Progenitor cell of endocrine pancreas (in vitro differentiated cells): ENCODE results near the gene KIF2A. TPM values are rescaled to one million over a fixed set of nuclear protein-coding genes. Genes with fewer than 3 reads are reported as not detected.

ENCODE experiments used
- DNase-seq: peaks from one replicate; pipeline ENCODE4 v3.0.0; 2021; ENCODE audit warnings: low spot score; ENCODE audit not compliant: unreplicated experiment
- H3K27ac Mint-ChIP-seq: 2 replicates; pipeline ENCODE4 v1.8.0; 2021; ENCODE audit warnings: mild to moderate bottlenecking, moderate library complexity, mixed read lengths
- H3K27me3 Mint-ChIP-seq: 2 replicates; pipeline ENCODE4 v1.8.0; 2021; ENCODE audit warnings: mixed read lengths
- H3K36me3 Mint-ChIP-seq: 2 replicates; pipeline ENCODE4 v1.8.0; 2022; ENCODE audit warnings: mixed read lengths; ENCODE audit not compliant: insufficient read depth
- H3K4me1 Mint-ChIP-seq: 2 replicates; pipeline ENCODE4 v1.8.0; 2021; ENCODE audit warnings: low read depth, mixed read lengths
- H3K4me3 Mint-ChIP-seq: 2 replicates; pipeline ENCODE4 v1.8.0; 2021; ENCODE audit warnings: low read depth, mild to moderate bottlenecking, moderate library complexity, mixed read lengths
- H3K9me3 Mint-ChIP-seq: 2 replicates; pipeline ENCODE4 v1.8.0; 2021; ENCODE audit warnings: low read depth, mixed read lengths
- total RNA-seq: library from RNA; stranded (reverse); gene quantifications from 2 replicates; pipeline ENCODE4 v1.2.1, GENCODE V29; 2021
- TF ChIP-seq, protein P1 (sequence below): fragments of 200-600 bp; sonication (generic); IDR thresholded peaks from one replicate; pipeline ENCODE4 v1.5.0; 2021; ENCODE audit warnings: antibody characterized with exemption, mild to moderate bottlenecking; ENCODE audit not compliant: unreplicated experiment

The KIF2A gene
- total RNA-seq, 1 donor from 2014 or later: 75.3 TPM

GRCh38 chr5:62412549-62413329 is 106.7 kb downstream of the KIF2A start, which contains the start of gene IPO11:
Gene IPO11, plus strand, starts transcription at chr5:62412763. Its CDS starts 24,517 bp downstream, at chr5:62437280.
- TF ChIP-seq, protein P1, sequence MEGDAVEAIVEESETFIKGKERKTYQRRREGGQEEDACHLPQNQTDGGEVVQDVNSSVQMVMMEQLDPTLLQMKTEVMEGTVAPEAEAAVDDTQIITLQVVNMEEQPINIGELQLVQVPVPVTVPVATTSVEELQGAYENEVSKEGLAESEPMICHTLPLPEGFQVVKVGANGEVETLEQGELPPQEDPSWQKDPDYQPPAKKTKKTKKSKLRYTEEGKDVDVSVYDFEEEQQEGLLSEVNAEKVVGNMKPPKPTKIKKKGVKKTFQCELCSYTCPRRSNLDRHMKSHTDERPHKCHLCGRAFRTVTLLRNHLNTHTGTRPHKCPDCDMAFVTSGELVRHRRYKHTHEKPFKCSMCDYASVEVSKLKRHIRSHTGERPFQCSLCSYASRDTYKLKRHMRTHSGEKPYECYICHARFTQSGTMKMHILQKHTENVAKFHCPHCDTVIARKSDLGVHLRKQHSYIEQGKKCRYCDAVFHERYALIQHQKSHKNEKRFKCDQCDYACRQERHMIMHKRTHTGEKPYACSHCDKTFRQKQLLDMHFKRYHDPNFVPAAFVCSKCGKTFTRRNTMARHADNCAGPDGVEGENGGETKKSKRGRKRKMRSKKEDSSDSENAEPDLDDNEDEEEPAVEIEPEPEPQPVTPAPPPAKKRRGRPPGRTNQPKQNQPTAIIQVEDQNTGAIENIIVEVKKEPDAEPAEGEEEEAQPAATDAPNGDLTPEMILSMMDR: no peak
- H3K36me3 Mint-ChIP-seq: no peaks in the 10 kb centered on the region
- peak; percentile 96 for DNase-seq
- H3K4me3 Mint-ChIP-seq: peak within 1 kb of the TSS; percentile 95
- H3K9me3 Mint-ChIP-seq: no peaks in the 10 kb centered on the region
- peak within 1 kb of the TSS; percentile 92 for H3K27ac Mint-ChIP-seq
- H3K4me1 Mint-ChIP-seq: peaks cover 8% of the 10 kb centered on the region
- no peaks in the 10 kb centered on the region for H3K27me3 Mint-ChIP-seq

DNA sequence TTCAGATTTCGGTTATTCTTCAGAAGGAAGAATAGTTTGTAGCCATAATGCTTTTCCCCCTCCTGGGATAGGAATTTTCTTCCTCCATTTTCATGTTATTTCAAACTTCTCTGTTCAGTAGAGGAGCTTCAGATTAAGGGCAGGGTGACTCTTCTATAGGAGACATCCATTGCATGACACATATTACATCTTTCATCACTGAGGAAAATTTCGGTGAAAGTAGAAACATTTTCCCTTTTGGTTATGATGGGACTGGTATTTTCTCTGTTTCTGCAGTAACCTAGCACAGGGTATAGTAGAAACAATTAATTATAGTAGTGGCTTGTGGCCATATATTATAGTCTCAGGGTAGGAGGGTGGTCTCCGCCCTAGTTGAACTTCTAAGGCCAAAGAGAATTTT is 107.7 kb downstream of the KIF2A start:
- H3K27ac Mint-ChIP-seq: peak overlapping the region; percentile 92
- DNase-seq: no peak
- no peaks in the 10 kb centered on the region for H3K9me3 Mint-ChIP-seq
- peaks cover 8% of the 10 kb centered on the region for H3K4me1 Mint-ChIP-seq
- no peaks in the 10 kb centered on the region for H3K27me3 Mint-ChIP-seq
- no peaks in the 10 kb centered on the region for H3K36me3 Mint-ChIP-seq
- TF ChIP-seq, protein P1: no peak
- peak overlapping the region; percentile 95 for H3K4me3 Mint-ChIP-seq

DNA sequence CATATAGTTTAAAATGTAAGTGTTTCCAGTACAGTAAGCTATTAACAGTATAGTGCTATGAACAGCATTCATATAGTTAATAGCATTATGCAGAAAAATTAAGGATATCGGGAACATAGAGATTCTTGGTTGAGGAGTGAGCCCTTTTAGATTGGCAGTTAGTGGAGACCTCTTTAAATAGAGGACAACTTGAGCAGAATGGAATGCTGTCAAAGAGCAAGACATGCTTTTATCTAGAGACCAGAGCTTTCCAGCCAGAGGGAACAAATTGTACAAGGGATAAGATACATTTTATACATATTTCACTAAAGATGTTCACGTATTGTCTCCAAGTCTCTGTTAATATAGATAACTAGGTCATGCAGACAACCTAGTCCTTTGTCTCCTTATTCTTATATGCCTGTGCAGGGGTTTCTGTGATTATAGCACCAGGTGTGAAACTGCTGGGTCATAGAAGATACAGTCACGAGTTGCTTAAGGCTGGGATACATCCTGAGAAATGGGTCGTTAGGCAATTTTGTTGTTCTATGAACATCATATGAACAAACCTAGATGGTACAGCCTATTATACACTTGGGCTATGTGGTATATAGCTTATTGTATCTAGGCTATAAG is 112.6 kb downstream of the KIF2A start:
- TF ChIP-seq, protein P1: no peak
- peaks cover 2% of the 10 kb centered on the region for H3K4me1 Mint-ChIP-seq
- DNase-seq: no peak
- no peaks in the 10 kb centered on the region for H3K27me3 Mint-ChIP-seq
- H3K9me3 Mint-ChIP-seq: no peaks in the 10 kb centered on the region
- H3K36me3 Mint-ChIP-seq: no peaks in the 10 kb centered on the region
- H3K4me3 Mint-ChIP-seq: no peak overlapping the region
- no peak overlapping the region for H3K27ac Mint-ChIP-seq

- Mint-ChIP-seq H3K4me3 (no peak overlapping the region), H3K9me3 (no peaks in the 10 kb centered on the region), H3K27me3 (no peaks in the 10 kb centered on the region), H3K4me1 (no peaks in the 10 kb centered on the region), H3K36me3 (no peaks in the 10 kb centered on the region), H3K27ac (no peak overlapping the region)
- TF ChIP-seq, protein P1: no peak
- no peak for DNase-seq
Observed at GRCh38 chr5:62419609-62420008, 113.6 kb downstream of the KIF2A start.

GRCh38 chr5:62421414-62421813 is 115.4 kb downstream of the KIF2A start:
- TF ChIP-seq, protein P1: no peak
- no peaks in the 10 kb centered on the region for H3K27me3 Mint-ChIP-seq
- DNase-seq: no peak
- H3K36me3 Mint-ChIP-seq: no peaks in the 10 kb centered on the region
- H3K27ac Mint-ChIP-seq: peak overlapping the region; percentile 51
- H3K9me3 Mint-ChIP-seq: no peaks in the 10 kb centered on the region
- no peak overlapping the region for H3K4me3 Mint-ChIP-seq
- H3K4me1 Mint-ChIP-seq: no peaks in the 10 kb centered on the region
